Lower lobe of right lung (tissue), 2 donors: ENCODE data around the gene TMEM132E. TPM values are rescaled to one million over a fixed set of nuclear protein-coding genes. Genes with fewer than 3 reads are reported as not detected.

ENCODE experiments used
- ATAC-seq, 2 donors: fragments of 200-7000 bp; cut with Tn5 transposase; one replicate each; pipeline ENCODE4 v1.9.1; 2020 to 2022; ENCODE audit warnings: mild to moderate bottlenecking in 2 of 2, moderate library complexity in 2 of 2
- DNase-seq: peaks from one replicate; pipeline ENCODE4 v3.0.0-alpha.2; 2020
- H3K27ac ChIP-seq: fragments of 200-600 bp; one replicate; pipeline ENCODE4 v1.8.0; 2022
- H3K27me3 ChIP-seq: fragments of 200-600 bp; one replicate; pipeline ENCODE4 v1.8.0; 2022; ENCODE audit warnings: low read depth
- H3K36me3 ChIP-seq: fragments of 200-600 bp; one replicate; pipeline ENCODE4 v1.8.0; 2022; ENCODE audit warnings: mild to moderate bottlenecking
- H3K4me1 ChIP-seq: fragments of 200-600 bp; one replicate; pipeline ENCODE4 v1.8.0; 2022
- H3K4me3 ChIP-seq: fragments of 200-600 bp; one replicate; pipeline ENCODE4 v1.8.0; 2022; ENCODE audit warnings: mild to moderate bottlenecking
- H3K9me3 ChIP-seq: fragments of 200-600 bp; one replicate; pipeline ENCODE4 v1.8.0; 2022
- CTCF ChIP-seq: fragments of 200-600 bp; IDR thresholded peaks from one replicate; pipeline ENCODE4 v1.8.0; 2022; ENCODE audit warnings: antibody characterized with exemption, mild to moderate bottlenecking
- intact Hi-C: fragments of 100-400 bp; cut with DNase I; formaldehyde crosslinking; loops from one replicate; pipeline ENCODE4 v1.11.0; 2022
- total RNA-seq: library from RNA; stranded (reverse); fragmentation: NEBNext Ultra II Directional; extraction: Animal tissue kit (Norgen Biotek cat#: 25700); gene quantifications from one replicate; pipeline ENCODE4 v1.2.1, GENCODE V29; 2021
- donor health status: DM: no; HTN: yes; CAD: no; lungs with severe emphysema.

Gene TMEM132E
- total RNA-seq, 1 donor from 2014 or later, result 0.53 TPM

- no peaks in the 10 kb centered on the region for H3K4me1 ChIP-seq
- intact Hi-C loops, result no loop called here
- H3K27me3 ChIP-seq, result peaks cover 22% of the 10 kb centered on the region
- H3K36me3 ChIP-seq, result no peaks in the 10 kb centered on the region
- H3K4me3 ChIP-seq, result no peak overlapping the region
- no peaks in the 10 kb centered on the region for H3K9me3 ChIP-seq
- ATAC-seq (no peak), DNase-seq (peak; percentile 30)
- TF ChIP-seq CTCF, result no peak
- H3K27ac ChIP-seq, result no peak overlapping the region
Observed at GRCh38 chr17:34653511-34653910, 74.1 kb downstream of the TMEM132E start.

GRCh38 chr17:34654276-34654880 is 75.0 kb downstream of the TMEM132E start:
- no peaks in the 10 kb centered on the region for H3K36me3 ChIP-seq
- no peak for TF ChIP-seq CTCF
- DNase-seq (peak; percentile 8), ATAC-seq (no peak)
- intact Hi-C loops, result no loop called here
- no peaks in the 10 kb centered on the region for H3K9me3 ChIP-seq
- peaks cover 22% of the 10 kb centered on the region for H3K27me3 ChIP-seq
- H3K27ac ChIP-seq, result no peak overlapping the region
- no peak overlapping the region for H3K4me3 ChIP-seq
- no peaks in the 10 kb centered on the region for H3K4me1 ChIP-seq

GRCh38 chr17:34654881-34655276 is 75.5 kb downstream of the TMEM132E start:
- TF ChIP-seq CTCF, result no peak
- DNase-seq, result no peak
- Histone ChIP-seq H3K36me3 (no peaks in the 10 kb centered on the region), H3K27me3 (peaks cover 25% of the 10 kb centered on the region), H3K4me3 (no peak overlapping the region), H3K27ac (no peak overlapping the region), H3K4me1 (no peaks in the 10 kb centered on the region), H3K9me3 (no peaks in the 10 kb centered on the region)
- intact Hi-C loops, result no loop called here
- ATAC-seq, result no peak

GRCh38 chr17:34656801-34657200 is 77.4 kb downstream of the TMEM132E start:
- Histone ChIP-seq H3K4me1 (no peaks in the 10 kb centered on the region), H3K9me3 (no peaks in the 10 kb centered on the region)
- TF ChIP-seq CTCF, result no peak

GRCh38 chr17:34658811-34659560 is 79.6 kb downstream of the TMEM132E start:
- no peak for DNase-seq
- peaks cover 10% of the 10 kb centered on the region for H3K27me3 ChIP-seq
- H3K36me3 ChIP-seq, result no peaks in the 10 kb centered on the region
- peak in 1 of 2 donors; percentile 19 for ATAC-seq
- H3K4me1 ChIP-seq, result no peaks in the 10 kb centered on the region
- no peaks in the 10 kb centered on the region for H3K9me3 ChIP-seq
- H3K4me3 ChIP-seq, result no peak overlapping the region
- intact Hi-C loops, result no loop called here
- no peak overlapping the region for H3K27ac ChIP-seq
- no peak for TF ChIP-seq CTCF

More at GRCh38 chr17:34656801-34657200, 77.4 kb downstream of the TMEM132E start:
- H3K4me3 ChIP-seq, result no peak overlapping the region
- H3K36me3 ChIP-seq, result no peaks in the 10 kb centered on the region
- H3K27me3 ChIP-seq, result peaks cover 26% of the 10 kb centered on the region
- intact Hi-C loops, result no loop called here
- ATAC-seq (no peak), DNase-seq (no peak)
- H3K27ac ChIP-seq, result no peak overlapping the region
